K562 (cell line): ENCODE data around the gene PSMD8. TPM values are rescaled to one million over a fixed set of nuclear protein-coding genes. Genes with fewer than 3 reads are reported as not detected.
A peak's percentile ranks its signal among the peaks of the same experiment; 100 is the strongest.
"Not testable (repeated sequence)": the region's sequence is repeated elsewhere in the genome, so short reads cannot be mapped to it uniquely, and the experiment has no call there.

ENCODE experiments used
- ATAC-seq: fragments of 200-7000 bp; cut with Tn5 transposase; 3 replicates; pipeline ENCODE4 v1.9.1; 2020; ENCODE audit warnings: moderate library complexity
- BruUV-seq: library from RNA; stranded (reverse); fragments of 400-500 nt; replicated peaks from 2 replicates; lab custom pipeline; 2021; lab: Mats Ljungman, UMichigan
- CTCF ChIA-PET: fragments of 300-600 bp; formaldehyde crosslinking; extraction: SDS; loops from one replicate; lab custom pipeline; 2021; ENCODE audit warnings: low intra/inter-chr PET ratio; lab: Yijun Ruan, JAX
- POLR2A ChIA-PET: fragments of 300-600, 350-650 bp; sonication (Branson Sonifier 250); formaldehyde crosslinking; extraction: SDS; loops from one replicate; lab custom pipeline; 2021; ENCODE audit warnings: antibody characterized with exemption, inconsistent platforms; lab: Yijun Ruan, JAX
- DNase-seq, 4 experiments: peaks; one replicate each; pipeline versions ENCODE4 v3.0.0 to v3.0.0-alpha.2; 2011 to 2018; ENCODE audit warnings: low spot score in 3 of 4, mixed read lengths in 3 of 4; ENCODE audit errors: extremely low read depth in 1 of 4
- FAIRE-seq: peaks from 2 replicates; lab custom pipeline; 2011; peaks lifted over from hg19 to GRCh38; lab: Jason Lieb, UNC
- H2AFZ ChIP-seq: 2 replicates; pipeline ENCODE4 v1.6.0; 2011; ENCODE audit warnings: low read depth, low read length, control low read depth, inconsistent platforms
- H3K27ac ChIP-seq: fragments of 200-600 bp; 3 replicates; pipeline ENCODE4 v1.8.0; 2011; ENCODE audit warnings: low read depth, mild to moderate bottlenecking, control low read depth, inconsistent platforms, low read length, moderate library complexity, mixed read lengths; ENCODE audit errors: extremely low read depth
- H3K27me3 ChIP-seq, 2 experiments: fragments of 300-600 bp in 1 of 2; 2 replicates in 1 of 2; 3 replicates in 1 of 2; pipeline versions ENCODE4 v1.6.0 to v1.8.0; 2011; ENCODE audit warnings: inconsistent platforms in 2 of 2, low read length in 2 of 2, mild to moderate bottlenecking in 1 of 2, mixed read lengths in 1 of 2, moderate library complexity in 1 of 2; ENCODE audit not compliant: control insufficient read depth in 2 of 2, insufficient read depth in 2 of 2
- H3K36me3 ChIP-seq: fragments of 300-600 bp; 3 replicates; pipeline ENCODE4 v1.8.0; 2011; ENCODE audit warnings: mild to moderate bottlenecking, low read length, inconsistent platforms; ENCODE audit not compliant: control insufficient read depth, insufficient read depth
- H3K4me1 ChIP-seq, 2 experiments: fragments of 200-600 bp in 1 of 2; replicated peaks in 1 of 2; 2 replicates in 1 of 2; 3 replicates in 1 of 2; pipeline versions ENCODE4 v1.5.1 to v1.8.0; 2011; ENCODE audit warnings: inconsistent platforms in 2 of 2, low read length in 2 of 2, mild to moderate bottlenecking in 1 of 2, mixed read lengths in 1 of 2, moderate library complexity in 1 of 2; ENCODE audit not compliant: control insufficient read depth in 2 of 2, insufficient read depth in 2 of 2
- H3K4me2 ChIP-seq: 2 replicates; pipeline ENCODE4 v1.6.1; 2011; ENCODE audit warnings: low read length, control low read depth, inconsistent platforms, mixed read lengths; ENCODE audit not compliant: insufficient read depth
- H3K4me3 ChIP-seq: fragments of 200-600 bp; sonication (generic), shearing (Covaris generic); 2 replicates; pipeline ENCODE4 v1.5.1; 2016; ENCODE audit warnings: control low read depth, inconsistent platforms
- H3K79me2 ChIP-seq: fragments of 200-600 bp; 3 replicates; pipeline ENCODE4 v1.8.0; 2011; ENCODE audit warnings: low read length, inconsistent platforms; ENCODE audit not compliant: control insufficient read depth, insufficient read depth
- H3K9ac ChIP-seq, 2 experiments: 2 replicates each; pipeline versions ENCODE4 v1.6.0 to v1.6.1; 2011; ENCODE audit warnings: low read depth in 2 of 2, low read length in 2 of 2, control low read depth in 1 of 2, inconsistent platforms in 1 of 2, mild to moderate bottlenecking in 1 of 2, mixed read lengths in 1 of 2; ENCODE audit not compliant: insufficient read depth in 1 of 2
- H3K9me1 ChIP-seq: one replicate; pipeline ENCODE4 v1.6.0; 2011; ENCODE audit warnings: inconsistent platforms, mild to moderate bottlenecking, low read length, moderate library complexity; ENCODE audit not compliant: control insufficient read depth, insufficient read depth
- H3K9me3 ChIP-seq: replicated peaks from 2 replicates; pipeline ENCODE4 v1.5.1; 2011; ENCODE audit warnings: low read depth, low read length, inconsistent platforms; ENCODE audit not compliant: control insufficient read depth, insufficient read depth
- H4K20me1 ChIP-seq: replicated peaks from 2 replicates; pipeline ENCODE4 v1.6.1; 2011; ENCODE audit warnings: low read length, inconsistent platforms, mixed read lengths; ENCODE audit not compliant: control insufficient read depth, insufficient read depth
- AFF4 ChIP-seq: sonication (generic); formaldehyde crosslinking; IDR thresholded peaks from 2 replicates; pipeline ENCODE4 v1.8.0; 2023; ENCODE audit warnings: mild to moderate bottlenecking, missing genetic modification reagents
- ARID1B ChIP-seq: fragments of 450-650 bp; IDR thresholded peaks from 2 replicates; pipeline ENCODE4 v1.6.1; 2016; ENCODE audit warnings: antibody characterized with exemption, mild to moderate bottlenecking, inconsistent platforms
- ATF7 ChIP-seq: fragments of 450-650 bp; IDR thresholded peaks from 2 replicates; pipeline ENCODE4 v1.7.1; 2014; ENCODE audit warnings: mild to moderate bottlenecking, moderate library complexity
- BCOR ChIP-seq: fragments of 450-650 bp; IDR thresholded peaks from 2 replicates; pipeline ENCODE4 v1.6.1; 2016
- CBFA2T2 ChIP-seq: fragments of 450-650 bp; conservative IDR thresholded peaks from 2 replicates; pipeline ENCODE4 v1.6.1; 2017; ENCODE audit warnings: mild to moderate bottlenecking
- CBFA2T3 ChIP-seq: fragments of 450-650 bp; IDR thresholded peaks from 2 replicates; pipeline ENCODE4 v1.6.1; 2017
- DPF2 ChIP-seq: fragments of 450-650 bp; IDR thresholded peaks from 2 replicates; pipeline ENCODE4 v1.6.1; 2016
- KDM1A ChIP-seq, 2 experiments: fragments of 450-650 bp; IDR thresholded peaks; 2 replicates each; pipeline ENCODE4 v1.6.1; 2016; ENCODE audit warnings: mild to moderate bottlenecking in 2 of 2
- MAZ ChIP-seq, 2 experiments: fragments of 450-650 bp in 1 of 2; sonication (generic) in 1 of 2; formaldehyde crosslinking; IDR thresholded peaks in 1 of 2; conservative IDR thresholded peaks in 1 of 2; 2 replicates each; pipeline versions ENCODE4 v1.4.0 to v1.5.0; 2020; ENCODE audit warnings: mild to moderate bottlenecking in 1 of 2, missing genetic modification reagents in 1 of 2
- NCOR1 ChIP-seq: fragments of 450-650 bp; IDR thresholded peaks from 2 replicates; pipeline ENCODE4 v1.6.1; 2016; ENCODE audit warnings: mild to moderate bottlenecking, moderate library complexity
- TAL1 ChIP-seq: fragments of 450-650 bp; IDR thresholded peaks from 2 replicates; pipeline ENCODE4 v1.6.1; 2016; ENCODE audit warnings: mild to moderate bottlenecking
- TCF3 ChIP-seq: sonication (generic); formaldehyde crosslinking; IDR thresholded peaks from 2 replicates; pipeline ENCODE4 v1.4.0; 2020; ENCODE audit warnings: mild to moderate bottlenecking, missing genetic modification reagents
- WGBS: fragments of 100-300 bp; shearing (Covaris generic); methylation state at CpG from one replicate; pipeline ENCODE4 v1.1.6; 2016; ENCODE audit warnings: low coverage, mixed read lengths; ENCODE audit not compliant: insufficient coverage; ENCODE audit errors: missing lambda C conversion rate; 5-methylcytosine and 5-hydroxymethylcytosine counted together
- in situ Hi-C: fragments of 300-500 bp; cut with MboI; formaldehyde crosslinking; loops from 4 replicates; pipeline ENCODE4 v1.15.0; 2018; ENCODE audit warnings: inconsistent platforms, mixed read lengths
- intact Hi-C: fragments of 100-400 bp; cut with micrococcal nuclease; formaldehyde crosslinking; loops from 2 replicates; pipeline ENCODE4 v1.14.2; 2022
- polyA plus RNA-seq, 8 experiments: library from polyadenylated mRNA; depleted of rRNA in 4 of 8; stranded (reverse) in 5 of 8; unstranded in 3 of 8; fragments of >200 nt; fragmentation: Nextera tagmentation in 2 of 8; fragmentation: Illumina TruSeq in 1 of 8; extraction: Ambion mirVana in 2 of 8; extraction: Trizol in 1 of 8; gene quantifications; 2 replicates each; pipeline versions ENCODE4 v1.2.1 to v1.2.3, GENCODE V29; 2011 to 2014; ENCODE audit warnings: inconsistent platforms in 1 of 8, missing spikeins in 1 of 8
- total RNA-seq, 7 experiments: library from RNA; depleted of rRNA in 6 of 7; stranded (reverse); fragments of >200 nt in 6 of 7; fragmentation: Illumina TruSeq in 2 of 7; extraction: Trizol in 2 of 7; gene quantifications; 2 replicates each; pipeline versions ENCODE4 v1.2.1 to v1.2.3, GENCODE V29; 2011 to 2021; ENCODE audit warnings: low replicate concordance in 1 of 7

PSMD8 gene
- total and polyA plus RNA-seq, 9 of the 15 experiments (the other 6 are each of a cell fraction or from before 2014, with no cell fraction given), result 130 to 583 (median 315) TPM

DNA sequence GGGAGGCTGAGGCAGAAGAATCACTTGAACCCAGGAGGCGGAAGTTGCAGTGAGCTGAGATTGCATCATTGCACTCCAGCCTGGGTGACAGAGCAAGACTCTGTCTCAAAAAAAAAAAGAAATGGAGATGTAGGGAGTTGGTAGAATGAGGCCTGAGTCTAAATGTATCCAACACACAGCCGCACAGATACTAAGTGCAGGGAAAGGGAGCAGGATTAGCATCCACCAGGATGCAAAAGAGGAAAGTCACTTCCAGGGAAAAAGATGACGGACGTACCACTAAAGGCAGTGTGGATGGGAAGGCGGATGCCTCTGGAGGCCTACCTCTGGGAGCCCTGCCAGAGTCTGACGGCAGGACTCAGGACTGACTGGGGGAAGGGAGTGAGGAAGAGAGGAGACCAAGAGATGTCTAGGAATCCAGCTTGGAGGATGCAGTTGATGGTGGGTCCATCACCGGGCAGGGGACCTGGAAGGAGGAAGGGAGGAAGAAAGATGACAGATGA is 35.3 kb downstream of the PSMD8 start (continued):
- TF ChIP-seq ATF7 (peak; percentile 31; the same call in 1 of the 2 replicates), AFF4 (no peak), MAZ (CRISPR knock-in tag; conservative IDR thresholded peaks at IDR 0.05 in 1 of 2, IDR thresholded peaks at IDR 0.05 in 1 of 2) (no peak)
- TF ChIP-seq, all 486 proteins: peak for 12

- BruUV-seq, CTCF ChIA-PET, H3K4me2 ChIP-seq, H3K27ac ChIP-seq, in situ Hi-C loops, ATAC-seq, H3K9me1 ChIP-seq, H3K4me3 ChIP-seq, H3K27me3 ChIP-seq, H3K79me2 ChIP-seq, H2AFZ ChIP-seq, H3K9me3 ChIP-seq, H4K20me1 ChIP-seq, FAIRE-seq: not testable (repeated sequence)
- 8% methylated on average over 5 of the region's 6 CpGs for WGBS
- TF ChIP-seq ARID1B (peak; percentile 69), CBFA2T3 (peak; percentile 82), TCF3 (CRISPR knock-in tag) (peak; percentile 39), KDM1A (IDR thresholded peaks at IDR 0.05) (0 out of 4 replicates have a peak, but pooled peaks of 1 of the 2 experiments have one; percentile 10), NCOR1 (peak; percentile 65), BCOR (peak; percentile 31; the same call in 1 of the 2 replicates), TAL1 (peak; percentile 61; the same call in 1 of the 2 replicates), DPF2 (peak; percentile 42; the same call in 1 of the 2 replicates), CBFA2T2 (peak; percentile 63)
- Histone ChIP-seq H3K36me3 (peaks cover 18% of the 10 kb centered on the region; the same call in 2 of the 3 replicates), H3K4me1 (peaks cover 29 to 48% of the 10 kb centered on the region in 2 experiments; a peak in 4 of 5 replicates), H3K9ac (peak overlapping the region in 1 of 2 experiments; percentile 81; a peak in 1 of 4 replicates)
- POLR2A ChIA-PET, result interaction anchor here (1.0 to 1.2 kb wide), 2 partner anchors 17 to 129 kb away, joined by 4 read pairs; no protein-coding TSS in a partner anchor
- intact Hi-C loops, result loop anchor here (5.0 kb wide), 1 partner anchor 97 kb away; no protein-coding TSS in a partner anchor
- DNase-seq, result peak in 1 of 4 experiments; percentile 47
These were observed 36.0 kb downstream of the PSMD8 start for GRCh38 chr19:38410407-38410806.
